Panc1 (cell line): ENCODE results near the gene PAQR4. TPM values are rescaled to one million over a fixed set of nuclear protein-coding genes. Genes with fewer than 3 reads are reported as not detected.

Experiments used
- ATAC-seq: fragments of 200-7000 bp; cut with Tn5 transposase; 2 replicates; pipeline ENCODE4 v1.9.1; 2020; ENCODE audit warnings: mild to moderate bottlenecking, moderate library complexity
- BruUV-seq: library from RNA; stranded (reverse); fragments of 400-500 nt; replicated peaks from 2 replicates; lab custom pipeline; 2021; lab: Mats Ljungman, UMichigan
- CTCF ChIA-PET: fragments of 300-600 bp; sonication (Branson Sonifier 250); formaldehyde crosslinking; loops from one replicate; lab custom pipeline; 2022; ENCODE audit warnings: antibody characterized with exemption; lab: Charles Lee
- POLR2A ChIA-PET: fragments of 300-600 bp; sonication (Branson Sonifier 250); formaldehyde crosslinking; loops from one replicate; lab custom pipeline; 2022; ENCODE audit warnings: antibody characterized with exemption; lab: Charles Lee
- DNase-seq: peaks from one replicate; pipeline ENCODE4 v3.0.0-alpha.2; 2010; ENCODE audit warnings: low read depth, low spot score
- H3K27ac ChIP-seq: 2 replicates; pipeline ENCODE4 v1.5.1; 2011; ENCODE audit warnings: mild to moderate bottlenecking, low read length, inconsistent platforms
- H3K27me3 ChIP-seq: fragments of 200-500 bp; sonication (Bioruptor generic); 2 replicates; pipeline ENCODE4 v1.6.0; 2014; ENCODE audit warnings: low read length, inconsistent platforms; ENCODE audit not compliant: control insufficient read depth, insufficient read depth
- H3K36me3 ChIP-seq: fragments of 200-500 bp; sonication (Bioruptor generic); 2 replicates; pipeline ENCODE4 v1.5.1; 2014; ENCODE audit warnings: inconsistent platforms, mild to moderate bottlenecking, low read length, moderate library complexity; ENCODE audit not compliant: control insufficient read depth, insufficient read depth
- H3K4me1 ChIP-seq: 2 replicates; pipeline ENCODE4 v1.5.1; 2011; ENCODE audit warnings: inconsistent platforms, mild to moderate bottlenecking, low read length, moderate library complexity; ENCODE audit not compliant: control insufficient read depth, insufficient read depth
- H3K4me3 ChIP-seq, 2 experiments: 2 replicates each; pipeline ENCODE4 v1.5.1; 2011 to 2012; ENCODE audit warnings: low read depth in 2 of 2, low read length in 2 of 2, mild to moderate bottlenecking in 2 of 2, inconsistent platforms in 1 of 2, moderate library complexity in 1 of 2
- H3K9me3 ChIP-seq: fragments of 200-500 bp; sonication (Bioruptor generic); 2 replicates; pipeline ENCODE4 v1.5.1; 2014; ENCODE audit warnings: low read depth, mild to moderate bottlenecking, inconsistent platforms, low read length, moderate library complexity; ENCODE audit not compliant: control insufficient read depth, insufficient read depth
- POLR2AphosphoS5 ChIP-seq: IDR thresholded peaks from 2 replicates; pipeline ENCODE4 v1.6.1; 2012; ENCODE audit warnings: mild to moderate bottlenecking, low read depth, low read length, moderate library complexity
- REST ChIP-seq, 2 experiments: IDR thresholded peaks; 2 replicates each; pipeline ENCODE4 v1.6.1; 2011 to 2012; ENCODE audit warnings: low read depth in 2 of 2, control low read depth in 1 of 2, low read length in 1 of 2, mild to moderate bottlenecking in 1 of 2, moderate library complexity in 1 of 2; ENCODE audit not compliant: insufficient read depth in 1 of 2
- SIN3A ChIP-seq: IDR thresholded peaks from 2 replicates; pipeline ENCODE4 v1.6.1; 2012; ENCODE audit warnings: low read depth, mild to moderate bottlenecking, low read length, moderate library complexity, borderline replicate concordance; ENCODE audit not compliant: insufficient read depth
- TCF7L2 ChIP-seq: IDR thresholded peaks from 2 replicates; pipeline ENCODE4 v1.6.1; 2011; ENCODE audit warnings: mild to moderate bottlenecking, low read depth, low read length, inconsistent platforms
- in situ Hi-C: cut with HindIII; loops from 2 replicates; pipeline ENCODE4 v1.10.0; 2016; ENCODE audit warnings: low sequenced_read_pairs, low pct_unique_long_range_greater_than_20kb
- intact Hi-C: fragments of 100-400 bp; cut with micrococcal nuclease; formaldehyde crosslinking; loops from one replicate; pipeline ENCODE4 v1.10.0; 2022; ENCODE audit not compliant: unreplicated experiment
- total RNA-seq: library from RNA; stranded (reverse); gene quantifications from one replicate; pipeline ENCODE4 v1.2.1, GENCODE V29; 2021; ENCODE audit not compliant: unreplicated experiment
- TF ChIP-seq, protein P1 (sequence below): fragments of 450-650 bp; IDR thresholded peaks from 2 replicates; pipeline ENCODE4 v1.5.1; 2017; ENCODE audit warnings: mild to moderate bottlenecking

PAQR4 gene
- total RNA-seq, 1 experiment from 2014 or later = 51.8 TPM

- no peaks in the 10 kb centered on the region for H3K27me3 ChIP-seq
- in situ Hi-C loops = no loop called here
- POLR2A ChIA-PET = no interaction called here
- CTCF ChIA-PET = no interaction called here
- H3K27ac ChIP-seq = no peak overlapping the region
- H3K9me3 ChIP-seq = no peaks in the 10 kb centered on the region
- ATAC-seq (no peak), DNase-seq (no peak)
- no peak overlapping the region for H3K4me3 ChIP-seq
- TF ChIP-seq TCF7L2 = no peak
- H3K36me3 ChIP-seq = no peaks in the 10 kb centered on the region
- H3K4me1 ChIP-seq = no peaks in the 10 kb centered on the region
- BruUV-seq = no TSS peak
- intact Hi-C loops = no loop called here
Observed at GRCh38 chr16:2996298-2996697, 27.1 kb downstream of the PAQR4 start.

DNA sequence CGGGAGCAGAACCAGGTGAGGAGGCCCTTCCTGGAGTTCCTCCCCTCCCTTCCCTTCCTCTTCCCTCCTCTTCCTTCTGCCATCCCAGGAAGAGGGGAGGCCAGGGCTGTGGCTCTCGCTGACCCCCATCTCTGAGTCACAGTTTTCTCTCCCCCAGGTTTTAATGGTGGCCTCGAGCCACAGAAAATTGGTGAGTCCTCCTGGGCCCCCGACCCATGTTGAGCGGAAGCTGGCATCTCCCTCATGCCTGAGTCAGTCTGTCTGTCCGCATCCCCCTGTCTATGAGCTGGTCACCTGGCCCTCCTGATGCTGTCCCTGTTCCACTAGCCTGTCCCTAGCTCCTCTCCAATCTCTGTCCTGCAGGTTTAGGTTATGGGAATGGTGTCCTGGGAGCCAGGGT lies 30.8 kb downstream of the PAQR4 start:
- H3K4me3 ChIP-seq = no peak overlapping the region
- ChIA-PET POLR2A (interaction anchor here (0.6 kb wide), 1 partner anchor 27 kb away, joined by 5 read pairs; no protein-coding TSS in a partner anchor), CTCF (no interaction called here)
- H3K9me3 ChIP-seq = no peaks in the 10 kb centered on the region
- no peaks in the 10 kb centered on the region for H3K27me3 ChIP-seq
- BruUV-seq = no TSS peak
- in situ Hi-C loops = no loop called here
- intact Hi-C loops = no loop called here
- DNase-seq (no peak), ATAC-seq (no peak)
- no peak for TF ChIP-seq POLR2AphosphoS5
- no peak for TF ChIP-seq TCF7L2
- no peak for TF ChIP-seq REST (IDR thresholded peaks at IDR 0.05; ENCODE audit: insufficient read depth in 1 of 2, low read depth in 2 of 2, low read length in 1 of 2)
- no peak for TF ChIP-seq SIN3A
- TF ChIP-seq, protein P1, sequence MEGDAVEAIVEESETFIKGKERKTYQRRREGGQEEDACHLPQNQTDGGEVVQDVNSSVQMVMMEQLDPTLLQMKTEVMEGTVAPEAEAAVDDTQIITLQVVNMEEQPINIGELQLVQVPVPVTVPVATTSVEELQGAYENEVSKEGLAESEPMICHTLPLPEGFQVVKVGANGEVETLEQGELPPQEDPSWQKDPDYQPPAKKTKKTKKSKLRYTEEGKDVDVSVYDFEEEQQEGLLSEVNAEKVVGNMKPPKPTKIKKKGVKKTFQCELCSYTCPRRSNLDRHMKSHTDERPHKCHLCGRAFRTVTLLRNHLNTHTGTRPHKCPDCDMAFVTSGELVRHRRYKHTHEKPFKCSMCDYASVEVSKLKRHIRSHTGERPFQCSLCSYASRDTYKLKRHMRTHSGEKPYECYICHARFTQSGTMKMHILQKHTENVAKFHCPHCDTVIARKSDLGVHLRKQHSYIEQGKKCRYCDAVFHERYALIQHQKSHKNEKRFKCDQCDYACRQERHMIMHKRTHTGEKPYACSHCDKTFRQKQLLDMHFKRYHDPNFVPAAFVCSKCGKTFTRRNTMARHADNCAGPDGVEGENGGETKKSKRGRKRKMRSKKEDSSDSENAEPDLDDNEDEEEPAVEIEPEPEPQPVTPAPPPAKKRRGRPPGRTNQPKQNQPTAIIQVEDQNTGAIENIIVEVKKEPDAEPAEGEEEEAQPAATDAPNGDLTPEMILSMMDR = no peak
- H3K4me1 ChIP-seq = no peaks in the 10 kb centered on the region
- no peaks in the 10 kb centered on the region for H3K36me3 ChIP-seq
- H3K27ac ChIP-seq = no peak overlapping the region

DNA sequence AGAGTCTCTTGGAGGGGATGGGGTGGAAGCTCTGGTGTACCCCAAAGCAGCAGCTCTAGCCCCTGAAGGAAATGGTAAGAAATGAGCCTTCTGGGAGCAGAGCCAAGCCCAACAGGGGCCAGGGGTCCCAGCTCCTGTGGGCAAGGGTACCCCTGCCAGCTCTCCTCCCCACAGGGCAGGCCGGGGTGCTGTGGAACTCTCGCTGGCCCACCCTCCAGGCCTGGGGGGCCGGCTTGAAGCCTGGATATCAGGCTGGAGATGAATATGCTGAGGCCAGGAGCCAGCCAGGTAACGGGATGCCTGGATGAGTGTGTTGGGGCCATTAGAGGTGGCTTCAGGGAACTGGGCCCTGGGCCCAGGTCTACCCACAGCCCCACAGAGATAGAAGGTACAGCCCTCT lies 31.4 kb downstream of the PAQR4 start:
- BruUV-seq = no TSS peak
- Histone ChIP-seq H3K27ac (no peak overlapping the region), H3K36me3 (no peaks in the 10 kb centered on the region), H3K4me1 (peaks cover under 1% of the 10 kb centered on the region; the same call in 1 of the 2 replicates), H3K9me3 (no peaks in the 10 kb centered on the region), H3K27me3 (no peaks in the 10 kb centered on the region), H3K4me3 (no peak overlapping the region)
- ChIA-PET POLR2A (interaction anchor here (0.6 kb wide), 1 partner anchor 27 kb away, joined by 5 read pairs; no protein-coding TSS in a partner anchor), CTCF (no interaction called here)
- TF ChIP-seq POLR2AphosphoS5 (no peak), TCF7L2 (no peak), SIN3A (no peak), REST (IDR thresholded peaks at IDR 0.05; ENCODE audit: insufficient read depth in 1 of 2, low read depth in 2 of 2, low read length in 1 of 2) (no peak)
- TF ChIP-seq, protein P1 = no peak
- in situ Hi-C loops (no loop called here), intact Hi-C loops (no loop called here)
- ATAC-seq (no peak), DNase-seq (no peak)
